MM.1S (cell line): ENCODE measurements around the gene ZRANB1.

ENCODE experiments used
- EZH2phosphoT487 ChIP-seq: fragments of 300-600 bp; sonication (generic); IDR thresholded peaks from 2 replicates; pipeline ENCODE4 v1.6.1; 2018; ENCODE audit warnings: antibody characterized with exemption, low read length
- TF ChIP-seq, protein P1 (sequence below): fragments of 300-600 bp; sonication (generic); IDR thresholded peaks from 2 replicates; pipeline ENCODE4 v1.5.1; 2016; ENCODE audit warnings: antibody characterized with exemption, low read length, mixed read lengths

DNA sequence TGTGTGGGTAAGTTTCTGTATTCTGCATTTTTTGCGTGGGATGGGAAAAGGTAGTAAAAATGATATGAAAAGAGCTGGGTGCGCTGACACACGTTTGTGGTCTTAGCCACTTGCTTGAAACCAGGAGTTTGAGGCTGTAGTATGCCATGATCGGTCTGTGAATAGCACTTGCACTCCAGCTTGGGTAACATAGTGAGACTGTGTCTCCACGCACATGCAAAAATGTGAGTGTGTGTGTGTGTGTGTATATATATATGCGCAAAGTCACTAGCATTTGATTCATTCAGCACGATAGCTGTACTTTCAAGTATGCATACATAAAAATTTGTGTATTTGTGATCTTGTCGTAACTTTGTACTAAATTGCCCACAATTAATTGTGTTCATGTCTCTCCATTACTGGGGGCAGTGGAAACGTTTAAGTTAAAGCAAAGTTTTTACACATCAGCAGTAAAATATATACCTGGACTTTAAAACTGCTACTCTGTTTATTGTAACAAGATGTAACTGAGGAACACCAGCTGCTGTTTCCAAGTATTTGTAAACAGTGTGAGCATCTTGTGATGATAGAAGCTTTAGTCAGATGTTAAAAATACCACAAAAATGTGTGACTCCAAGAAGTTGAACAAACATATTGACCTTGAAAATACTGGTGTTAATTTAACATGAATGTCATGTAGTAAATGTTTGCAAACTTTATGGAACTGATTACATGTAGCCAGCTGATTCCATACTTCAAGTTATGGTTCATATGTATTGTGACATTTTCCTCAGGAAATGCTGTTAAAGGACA lies 1.6 kb downstream of the ZRANB1 start:
- TF ChIP-seq EZH2phosphoT487, result no peak
- TF ChIP-seq, protein P1, sequence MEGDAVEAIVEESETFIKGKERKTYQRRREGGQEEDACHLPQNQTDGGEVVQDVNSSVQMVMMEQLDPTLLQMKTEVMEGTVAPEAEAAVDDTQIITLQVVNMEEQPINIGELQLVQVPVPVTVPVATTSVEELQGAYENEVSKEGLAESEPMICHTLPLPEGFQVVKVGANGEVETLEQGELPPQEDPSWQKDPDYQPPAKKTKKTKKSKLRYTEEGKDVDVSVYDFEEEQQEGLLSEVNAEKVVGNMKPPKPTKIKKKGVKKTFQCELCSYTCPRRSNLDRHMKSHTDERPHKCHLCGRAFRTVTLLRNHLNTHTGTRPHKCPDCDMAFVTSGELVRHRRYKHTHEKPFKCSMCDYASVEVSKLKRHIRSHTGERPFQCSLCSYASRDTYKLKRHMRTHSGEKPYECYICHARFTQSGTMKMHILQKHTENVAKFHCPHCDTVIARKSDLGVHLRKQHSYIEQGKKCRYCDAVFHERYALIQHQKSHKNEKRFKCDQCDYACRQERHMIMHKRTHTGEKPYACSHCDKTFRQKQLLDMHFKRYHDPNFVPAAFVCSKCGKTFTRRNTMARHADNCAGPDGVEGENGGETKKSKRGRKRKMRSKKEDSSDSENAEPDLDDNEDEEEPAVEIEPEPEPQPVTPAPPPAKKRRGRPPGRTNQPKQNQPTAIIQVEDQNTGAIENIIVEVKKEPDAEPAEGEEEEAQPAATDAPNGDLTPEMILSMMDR, result no peak
